ENCODE data around the gene CTSZ.

CTSZ gene

GRCh38 chr20:59031564-59032022 is 24.5 kb upstream of the CTSZ start:
- no peak for DNase-seq (ENCODE audit: low read depth)

- DNase-seq (ENCODE audit: low read depth) = no peak
Observed at GRCh38 chr20:59030911-59031563, 24.0 kb upstream of the CTSZ start.

GRCh38 chr20:59028812-59029211 is 21.8 kb upstream of the CTSZ start:
- no peak for DNase-seq (ENCODE audit: low read depth)

GRCh38 chr20:59027741-59028320 is 20.8 kb upstream of the CTSZ start:
- DNase-seq (ENCODE audit: low read depth) = no peak

GRCh38 chr20:59026904-59027740 is 20.1 kb upstream of the CTSZ start:
- no peak for DNase-seq (ENCODE audit: low read depth)

GRCh38 chr20:59025511-59025910 is 18.5 kb upstream of the CTSZ start:
- no peak for DNase-seq (ENCODE audit: low read depth)

- DNase-seq (ENCODE audit: low read depth) = no peak
Observed at GRCh38 chr20:59025086-59025485, 18.0 kb upstream of the CTSZ start.

- no peak for DNase-seq (ENCODE audit: low read depth)
Observed at GRCh38 chr20:59024111-59024530, 17.1 kb upstream of the CTSZ start.

- no peak for DNase-seq (ENCODE audit: low read depth)
Observed at GRCh38 chr20:59023616-59024015, 16.6 kb upstream of the CTSZ start.

GRCh38 chr20:59022754-59023153 is 15.7 kb upstream of the CTSZ start:
- DNase-seq (ENCODE audit: low read depth) = no peak

- DNase-seq (ENCODE audit: low read depth) = no peak
Observed at GRCh38 chr20:59020938-59021551, 14.0 kb upstream of the CTSZ start.

GRCh38 chr20:59019217-59019616 is 12.2 kb upstream of the CTSZ start, which contains the start of gene TUBB1:
Gene TUBB1, plus strand, starts transcription at chr20:59019429. Its CDS starts 94 bp downstream, at chr20:59019523.
- no peak for DNase-seq (ENCODE audit: low read depth)

- no peak for DNase-seq (ENCODE audit: low read depth)
Observed at GRCh38 chr20:59018817-59019216, 11.8 kb upstream of the CTSZ start.

GRCh38 chr20:59017493-59018231 is 10.6 kb upstream of the CTSZ start:
- DNase-seq (ENCODE audit: low read depth) = no peak

- no peak for DNase-seq (ENCODE audit: low read depth)
Observed at GRCh38 chr20:59016795-59017492, 9.9 kb upstream of the CTSZ start.

- no peak for DNase-seq (ENCODE audit: low read depth)
Observed at GRCh38 chr20:59015812-59016711, 9.0 kb upstream of the CTSZ start.

GRCh38 chr20:59015411-59015810 is 8.4 kb upstream of the CTSZ start:
- no peak for DNase-seq (ENCODE audit: low read depth)

- no peak for DNase-seq (ENCODE audit: low read depth)
Observed at GRCh38 chr20:59014680-59015389, 7.8 kb upstream of the CTSZ start.

- no peak for DNase-seq (ENCODE audit: low read depth)
Observed at GRCh38 chr20:59013959-59014608, 7.0 kb upstream of the CTSZ start.
